Measurements from ENCODE around the gene COL6A1.

The COL6A1 gene

DNA sequence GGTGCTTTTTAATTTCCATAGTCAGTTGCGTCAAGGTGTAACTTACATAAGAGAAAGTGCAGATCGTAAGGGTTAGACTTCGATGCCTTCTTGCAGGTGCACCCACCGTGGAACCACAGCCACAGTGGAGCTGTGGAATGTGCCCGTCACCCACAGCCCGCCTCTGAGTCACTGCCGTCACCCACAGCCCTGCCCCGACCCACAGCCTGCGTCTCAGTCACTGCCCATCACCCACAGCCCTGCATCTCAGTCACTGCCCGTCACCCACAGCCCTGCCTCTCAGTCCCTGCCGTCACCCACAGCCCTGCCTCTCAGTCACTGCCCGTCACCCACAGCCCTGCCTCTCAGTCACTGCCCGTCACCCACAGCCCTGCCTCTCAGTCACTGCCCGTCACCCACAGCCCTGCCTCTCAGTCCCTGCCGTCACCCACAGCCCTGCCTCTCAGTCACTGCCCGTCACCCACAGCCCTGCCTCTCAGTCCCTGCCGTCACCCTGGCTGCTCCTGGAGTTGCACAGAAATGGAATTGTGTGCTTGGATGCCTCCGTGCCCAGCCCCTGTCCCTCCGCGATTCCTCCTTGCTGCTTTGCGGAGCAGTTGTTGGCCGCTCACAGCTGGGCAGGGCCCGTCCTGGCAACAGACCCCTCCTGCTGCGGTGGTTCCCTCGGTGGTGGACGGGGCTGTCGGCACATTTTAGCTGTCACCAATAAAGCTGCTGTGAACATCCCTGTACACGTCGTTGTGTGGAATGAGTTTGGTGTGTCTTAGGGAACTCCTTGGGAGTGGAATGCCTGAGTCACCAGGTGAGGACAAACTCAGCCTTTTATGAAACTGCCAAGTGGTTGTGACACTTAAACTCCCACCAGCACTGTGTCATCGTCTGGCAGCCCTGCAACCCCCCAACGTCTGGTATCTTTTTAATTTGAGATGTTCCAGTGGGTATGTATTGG is 71.4 kb downstream of the COL6A1 start:
- DNase-seq, result peak in 1 of 2 donors; percentile 8

DNA sequence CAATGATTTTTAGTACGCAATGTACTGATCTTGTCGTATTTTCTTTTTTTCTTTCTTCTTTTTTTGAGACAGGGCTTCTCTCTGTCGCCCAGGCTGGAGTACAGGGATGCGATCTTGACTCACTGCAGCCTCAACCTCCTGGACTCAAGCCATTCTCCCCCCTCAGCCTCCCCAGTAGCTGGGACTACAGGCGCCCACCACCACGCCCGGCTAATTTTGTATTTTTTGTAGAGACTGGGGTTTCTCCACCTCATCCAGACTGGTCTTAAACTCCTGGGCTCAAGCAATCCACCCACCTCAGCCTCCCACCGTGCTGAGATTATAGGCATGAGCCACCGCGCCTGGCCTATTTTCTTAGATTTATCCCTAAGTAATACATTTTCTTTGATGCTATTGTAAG is 72.5 kb downstream of the COL6A1 start:
- no peak for DNase-seq

DNA sequence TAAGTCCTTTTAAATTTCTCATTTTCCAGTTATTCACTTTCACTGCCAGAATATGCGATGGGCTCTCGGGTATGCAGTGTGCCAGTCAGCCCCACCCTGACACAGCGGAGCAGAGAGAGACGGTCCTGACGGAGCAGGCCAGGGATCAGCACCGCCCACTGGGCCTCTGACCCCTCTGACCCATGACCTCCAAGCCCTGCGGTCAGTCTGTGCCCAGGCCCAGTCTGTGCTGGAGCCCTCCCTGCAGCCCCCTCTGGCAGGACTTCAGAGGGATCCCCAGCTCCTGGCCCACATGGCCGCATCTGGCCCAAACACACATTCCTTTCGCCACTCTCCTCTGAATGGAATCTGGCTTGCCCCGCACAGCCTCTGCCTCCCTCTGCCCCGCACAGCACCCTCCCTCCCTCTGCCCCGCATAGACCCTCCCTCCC is 72.9 kb downstream of the COL6A1 start:
- DNase-seq, result no peak
